Activated T-cell treated with anti-CD3 and anti-CD28 coated beads, Interleukin-2, amount 50 U/mL, for 48 hours (primary cell): ENCODE results near the gene LDLRAD4.

ENCODE experiments used
- DNase-seq, 2 experiments: peaks; one replicate each; pipeline ENCODE4 v3.0.0-alpha.2; 2020

Gene LDLRAD4

GRCh38 chr18:13232086-13232917 lies 13.7 kb downstream of the LDLRAD4 start:
- peak; percentile 13 to 16 for DNase-seq

DNA sequence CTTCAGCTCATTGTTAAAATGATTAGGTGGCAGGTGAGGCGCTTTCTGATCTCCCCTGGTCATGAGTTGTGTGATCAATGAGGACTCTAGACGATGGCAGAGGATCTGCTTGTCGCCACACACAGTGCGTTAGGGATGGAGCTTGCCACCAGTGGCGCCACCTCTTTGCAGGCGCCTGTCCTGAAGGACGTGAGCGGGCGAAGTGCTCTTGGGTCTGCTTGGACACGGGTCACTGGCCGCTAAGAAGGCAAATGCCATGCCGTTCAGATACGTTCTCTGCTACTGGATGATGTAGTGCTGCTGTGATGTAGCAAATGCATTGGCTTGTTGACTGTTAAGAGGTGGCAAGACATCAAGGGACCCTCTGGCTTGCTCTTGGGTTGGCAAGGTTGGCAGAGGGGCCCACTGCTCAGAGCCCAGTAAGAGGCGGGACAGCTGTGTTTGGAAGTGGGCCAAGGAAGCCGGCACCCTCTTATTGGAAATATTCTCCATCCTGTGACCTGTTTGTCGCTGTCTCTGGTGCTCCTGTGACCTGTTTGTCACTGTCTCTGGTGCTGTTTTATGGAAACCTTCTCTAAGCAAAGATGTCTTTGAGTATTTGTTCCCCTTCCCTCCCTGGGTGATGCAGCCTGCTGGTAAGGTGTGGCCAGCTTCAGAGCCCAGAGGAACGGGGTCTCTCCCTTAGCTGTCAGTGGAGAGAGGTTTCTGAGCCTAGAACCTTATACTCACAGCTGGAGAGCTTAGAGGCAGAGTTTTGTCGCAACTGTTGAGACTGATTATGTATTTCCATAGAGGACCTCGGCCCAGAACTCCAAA lies 14.6 kb downstream of the LDLRAD4 start:
- peak; percentile 11 for DNase-seq

- peak; percentile 8 to 10 for DNase-seq
These were observed 15.5 kb downstream of the LDLRAD4 start for GRCh38 chr18:13233787-13234783.

GRCh38 chr18:13235421-13235831 lies 16.9 kb downstream of the LDLRAD4 start:
- DNase-seq: peak; percentile 9 to 14

DNA sequence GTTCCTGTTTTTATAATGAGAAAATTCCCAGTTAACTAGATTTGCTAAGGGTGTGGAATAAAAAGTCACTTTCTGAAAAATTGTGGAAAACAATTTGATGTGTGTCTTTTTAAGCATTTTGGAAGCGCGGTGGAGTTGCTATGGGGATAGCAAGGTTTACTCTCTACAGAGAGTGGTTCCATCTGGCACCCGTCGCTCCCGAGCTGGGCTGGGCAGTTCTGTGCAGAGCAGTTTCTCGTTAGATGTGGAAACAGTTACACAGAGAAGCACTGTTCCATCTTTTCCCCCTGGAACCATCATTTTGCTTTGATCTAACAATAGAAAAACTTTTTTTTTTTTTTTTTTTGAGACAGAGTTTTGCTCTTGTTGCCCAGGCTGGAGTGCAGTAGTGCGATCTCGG lies 17.4 kb downstream of the LDLRAD4 start:
- peak in 1 of 2 experiments; percentile 4 for DNase-seq

DNA sequence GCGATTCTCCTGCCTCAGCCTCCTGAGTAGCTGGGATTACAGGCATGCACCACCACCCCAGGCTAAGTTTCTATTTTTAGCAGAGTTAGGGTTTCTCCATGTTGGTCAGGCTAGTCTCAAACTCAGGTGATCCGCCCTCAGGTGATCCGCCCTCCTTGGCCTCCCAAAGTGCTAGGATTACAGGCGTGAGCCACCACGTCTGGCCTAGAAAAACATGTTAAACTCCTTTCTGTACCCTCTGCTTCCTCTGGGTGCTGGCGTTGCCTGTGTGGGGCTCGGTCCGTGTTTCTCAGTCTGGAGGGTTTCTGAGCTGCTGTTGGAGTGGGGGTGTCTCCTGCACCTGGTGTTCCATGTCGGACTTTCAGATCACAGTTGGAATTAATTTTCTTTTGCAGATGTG lies 17.9 kb downstream of the LDLRAD4 start:
- DNase-seq: peak in 1 of 2 experiments; percentile 7

GRCh38 chr18:13237073-13237472 lies 18.5 kb downstream of the LDLRAD4 start:
- peak in 1 of 2 experiments; percentile 9 for DNase-seq

GRCh38 chr18:13237641-13238040 lies 19.1 kb downstream of the LDLRAD4 start:
- no peak for DNase-seq

- no peak for DNase-seq
These were observed 20.8 kb downstream of the LDLRAD4 start for GRCh38 chr18:13239171-13239956.

DNA sequence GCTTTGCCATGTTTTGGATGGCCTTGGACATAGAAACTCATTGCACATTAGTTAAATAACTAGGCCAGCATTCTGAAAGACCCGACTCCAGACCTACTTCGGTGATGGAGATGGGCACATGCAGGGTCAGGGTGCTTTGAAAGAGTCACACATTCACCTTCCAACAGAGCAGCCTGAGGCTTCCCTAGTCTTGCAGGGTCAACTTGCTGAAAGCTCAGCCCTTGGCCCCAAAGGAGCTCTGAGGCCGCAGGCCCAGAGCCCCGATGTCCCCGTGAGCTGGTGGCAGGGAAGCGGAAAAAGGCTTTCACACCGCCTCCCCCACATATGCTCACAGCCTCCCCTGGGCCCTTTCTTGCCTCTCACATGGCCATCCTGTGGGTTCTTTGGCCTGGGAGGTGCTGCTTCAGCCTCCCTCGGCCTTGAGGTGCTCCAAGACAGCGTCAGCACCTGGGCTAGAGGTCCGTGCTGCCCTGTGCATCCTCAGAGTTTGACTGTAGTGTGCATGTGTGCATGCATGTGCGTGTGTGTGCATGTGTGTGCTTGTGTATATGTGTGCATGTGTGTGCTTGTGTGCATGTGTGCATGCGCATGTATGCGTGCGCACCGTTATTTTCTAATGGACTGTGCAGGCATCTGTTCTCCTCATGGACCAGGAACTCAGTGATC lies 21.6 kb downstream of the LDLRAD4 start:
- no peak for DNase-seq

DNA sequence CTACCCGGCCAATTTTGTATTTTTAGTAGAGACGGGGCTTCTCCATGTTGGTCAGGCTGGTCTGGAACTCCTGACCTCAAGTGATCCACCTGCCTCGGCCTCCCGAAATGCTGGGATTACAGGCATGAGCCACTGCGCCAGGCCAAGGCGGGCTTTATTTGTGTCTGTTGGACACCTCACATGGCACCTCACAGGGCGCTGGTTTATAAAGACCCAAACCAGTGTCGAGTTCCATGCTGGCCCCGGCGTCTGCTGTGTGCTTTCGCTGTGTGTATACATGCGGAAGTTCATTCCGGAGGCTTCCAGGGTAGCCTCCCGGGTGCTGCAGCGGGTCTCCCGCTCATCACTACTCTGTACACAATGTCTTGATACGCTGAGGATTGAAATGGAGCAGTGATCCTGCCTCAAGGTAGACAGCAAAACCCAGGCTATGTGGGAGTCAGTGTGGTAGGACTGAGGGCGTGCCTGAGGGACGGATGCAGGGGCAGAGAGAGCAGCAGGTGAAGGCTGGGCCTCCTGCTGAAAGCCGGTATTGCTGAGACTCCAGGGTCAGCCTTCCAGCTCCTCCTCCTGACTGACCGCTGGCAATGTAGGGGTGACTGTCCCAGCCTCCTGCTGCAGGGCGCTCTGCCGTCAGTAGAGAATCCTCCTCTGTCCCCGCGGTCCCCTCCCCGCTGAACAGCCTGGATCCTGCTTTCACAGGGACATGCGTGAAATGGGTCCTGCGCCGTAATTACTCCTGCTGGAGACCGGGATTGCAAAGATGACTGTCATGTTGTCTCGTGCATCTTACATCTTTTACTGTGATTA lies 22.7 kb downstream of the LDLRAD4 start:
- peak in 1 of 2 experiments; percentile 7 for DNase-seq

- peak in 1 of 2 experiments; percentile 3 for DNase-seq
These were observed 23.3 kb downstream of the LDLRAD4 start for GRCh38 chr18:13241893-13242175.

GRCh38 chr18:13242797-13243196 lies 24.2 kb downstream of the LDLRAD4 start:
- DNase-seq: no peak

- no peak for DNase-seq
These were observed 24.8 kb downstream of the LDLRAD4 start for GRCh38 chr18:13243363-13243762.

- no peak for DNase-seq
These were observed 25.6 kb downstream of the LDLRAD4 start for GRCh38 chr18:13244135-13244534.

GRCh38 chr18:13245481-13246000 lies 27.0 kb downstream of the LDLRAD4 start:
- DNase-seq: peak in 1 of 2 experiments; percentile 7

GRCh38 chr18:13246121-13246520 lies 27.6 kb downstream of the LDLRAD4 start:
- peak in 1 of 2 experiments; percentile 9 for DNase-seq

DNA sequence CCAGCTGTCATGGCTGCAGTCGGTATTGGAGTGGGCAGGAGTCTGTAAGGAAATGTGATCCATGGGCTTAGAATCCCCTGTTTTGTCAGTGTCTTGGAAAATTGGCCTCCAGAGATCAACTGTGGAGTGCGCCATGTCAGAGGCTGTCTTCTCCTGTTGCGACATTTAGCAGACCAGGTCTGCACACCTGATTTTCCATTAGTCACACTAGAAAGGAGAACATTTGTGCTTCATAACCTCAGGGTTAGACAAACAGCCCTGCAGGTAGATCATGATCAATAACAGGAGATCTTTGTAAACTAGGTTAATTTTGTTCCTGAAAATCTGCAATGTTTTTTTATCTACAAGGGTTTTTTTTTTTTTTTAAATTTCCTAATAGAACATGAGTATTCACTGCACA lies 28.0 kb downstream of the LDLRAD4 start:
- DNase-seq: no peak

GRCh38 chr18:13247506-13247905 lies 28.9 kb downstream of the LDLRAD4 start:
- DNase-seq: no peak
